ENCODE measurements around the gene MS4A6A.
"Not testable (repeated sequence)": the region's sequence is repeated elsewhere in the genome, so short reads cannot be mapped to it uniquely, and the experiment has no call there.

- TF ChIP-seq MAX (IDR thresholded peaks at IDR 0.05; ENCODE audit: low read depth); IRF3 (IDR thresholded peaks at IDR 0.05; ENCODE audit: low read depth, low read length); ELF1 (IDR thresholded peaks at IDR 0.05); EZH2phosphoT487 (IDR thresholded peaks at IDR 0.05; ENCODE audit: borderline replicate concordance, low read depth); FOXM1 (IDR thresholded peaks at IDR 0.05; ENCODE audit: low read depth): not testable (repeated sequence)
These were observed 18.5 kb upstream of the MS4A6A start for GRCh38 chr11:60201334-60201733.
